Body of pancreas (tissue), 4 donors: ENCODE results near the gene CHST13.

Experiments used
- CTCF ChIP-seq, 7 experiments: fragments of 450-650 bp in 4 of 7; fragments of 200-600 bp in 3 of 7; sonication (generic) in 3 of 7; IDR thresholded peaks; one replicate each; pipeline ENCODE4 v1.5.1; 2016 to 2019; ENCODE audit warnings: antibody characterized with exemption in 7 of 7
- POLR2A ChIP-seq, 3 donors: fragments of 450-650 bp; IDR thresholded peaks; one replicate each; pipeline ENCODE4 v1.6.1; 2016; ENCODE audit warnings: antibody characterized with exemption in 3 of 3, mild to moderate bottlenecking in 2 of 3

GRCh38 chr3:126477061-126477380, 46.9 kb upstream of the CHST13 start:
- TF ChIP-seq CTCF (IDR thresholded peaks at IDR 0.05): no peak
- TF ChIP-seq POLR2A (IDR thresholded peaks at IDR 0.05): no peak
